ENCODE results near the gene GMDS.

Gene GMDS

DNA sequence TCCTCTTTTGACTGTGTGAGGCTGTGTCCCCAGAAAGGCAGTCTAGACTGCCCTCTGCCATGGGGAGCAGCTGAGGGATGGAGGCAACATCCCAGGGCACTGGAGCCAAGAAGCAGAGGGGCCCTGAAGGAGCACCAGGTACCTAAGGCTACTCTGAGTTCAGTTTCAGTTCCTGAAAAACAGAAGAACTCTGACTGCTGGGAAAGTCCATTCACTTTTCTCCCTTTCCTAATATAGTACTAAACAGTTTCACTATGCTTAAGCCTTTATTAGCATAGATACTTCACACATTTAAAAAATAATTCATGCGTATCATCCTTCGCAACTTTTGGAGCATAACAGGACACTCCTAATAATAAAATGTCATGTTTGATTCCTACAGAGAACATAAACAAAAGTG lies 505.7 kb downstream of the GMDS start:
- DNase-seq (ENCODE audit: low read depth in 2 of 2) = no peak

DNA sequence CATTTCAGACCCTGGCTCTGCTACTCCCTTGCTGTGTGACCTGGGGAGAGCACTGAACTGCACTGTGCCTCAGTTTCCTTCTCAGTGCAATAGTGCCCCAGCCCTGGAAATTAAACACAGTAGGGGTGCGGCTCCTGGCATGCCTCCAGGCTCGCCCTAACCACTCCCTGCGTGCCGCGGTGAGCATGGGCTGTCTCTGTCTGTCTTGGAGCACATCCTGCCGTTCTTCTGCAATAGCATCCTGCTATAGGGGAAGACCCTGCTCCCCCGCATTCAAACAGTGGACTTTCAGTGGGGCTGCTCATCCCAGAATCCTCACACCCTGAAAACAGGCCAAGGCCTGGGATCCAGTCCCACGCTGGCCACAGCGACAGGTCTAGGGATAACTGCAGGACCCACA lies 506.2 kb downstream of the GMDS start:
- no peak for DNase-seq (ENCODE audit: low read depth in 2 of 2)

DNA sequence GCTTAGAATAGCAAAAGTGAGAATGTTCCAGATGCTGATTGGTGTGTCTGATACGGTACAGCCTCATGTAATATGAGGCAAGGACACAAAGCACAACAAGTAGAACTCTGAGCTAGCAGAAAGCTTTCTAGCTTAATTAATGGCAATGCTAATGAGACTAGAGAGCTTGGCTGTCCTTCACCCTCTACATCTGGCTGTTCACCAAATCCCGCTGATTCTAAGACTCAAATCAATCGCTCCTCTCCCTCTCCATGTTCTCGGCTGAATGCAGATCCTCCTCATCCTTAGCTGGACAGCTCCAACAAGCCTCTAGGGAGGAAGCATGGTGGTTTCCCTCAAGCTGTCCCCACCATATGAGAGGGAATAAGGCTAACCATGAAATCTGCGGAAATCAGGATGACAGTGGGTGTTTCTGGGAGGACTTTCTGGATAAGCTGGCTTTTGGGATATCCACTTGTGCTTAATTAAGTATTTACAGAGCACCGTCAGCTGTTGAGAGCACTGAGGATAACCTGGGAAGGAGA lies 506.8 kb downstream of the GMDS start:
- DNase-seq (ENCODE audit: low read depth in 2 of 2) = no peak

DNA sequence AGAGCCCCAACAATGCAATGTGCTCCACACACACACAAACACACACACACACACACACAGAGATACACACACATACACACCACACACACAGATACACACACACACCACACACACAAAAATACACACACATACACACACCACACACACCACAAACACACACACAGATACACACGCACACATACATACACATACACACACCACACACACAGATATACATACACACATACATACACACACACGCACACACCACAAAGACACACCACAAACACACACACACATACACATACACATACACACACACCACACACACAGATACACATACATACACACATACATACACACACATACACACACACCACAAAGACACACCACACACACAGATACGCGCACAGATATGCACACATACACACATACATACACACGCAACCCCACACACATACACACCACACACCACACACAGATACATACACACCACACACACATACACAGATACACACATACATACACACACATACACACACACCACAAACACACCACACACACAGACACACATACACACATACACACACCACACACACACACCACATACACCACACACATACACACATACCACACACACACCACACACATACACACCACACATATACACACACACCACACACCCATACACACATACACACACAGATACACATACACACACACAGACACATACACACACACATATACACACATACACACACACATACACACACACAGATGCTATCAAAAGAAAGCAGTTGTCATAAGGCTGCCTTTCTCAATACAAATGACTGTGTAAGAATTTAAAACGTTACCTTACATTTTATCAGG lies 507.7 kb downstream of the GMDS start:
- no peak for DNase-seq (ENCODE audit: low read depth in 2 of 2)

DNA sequence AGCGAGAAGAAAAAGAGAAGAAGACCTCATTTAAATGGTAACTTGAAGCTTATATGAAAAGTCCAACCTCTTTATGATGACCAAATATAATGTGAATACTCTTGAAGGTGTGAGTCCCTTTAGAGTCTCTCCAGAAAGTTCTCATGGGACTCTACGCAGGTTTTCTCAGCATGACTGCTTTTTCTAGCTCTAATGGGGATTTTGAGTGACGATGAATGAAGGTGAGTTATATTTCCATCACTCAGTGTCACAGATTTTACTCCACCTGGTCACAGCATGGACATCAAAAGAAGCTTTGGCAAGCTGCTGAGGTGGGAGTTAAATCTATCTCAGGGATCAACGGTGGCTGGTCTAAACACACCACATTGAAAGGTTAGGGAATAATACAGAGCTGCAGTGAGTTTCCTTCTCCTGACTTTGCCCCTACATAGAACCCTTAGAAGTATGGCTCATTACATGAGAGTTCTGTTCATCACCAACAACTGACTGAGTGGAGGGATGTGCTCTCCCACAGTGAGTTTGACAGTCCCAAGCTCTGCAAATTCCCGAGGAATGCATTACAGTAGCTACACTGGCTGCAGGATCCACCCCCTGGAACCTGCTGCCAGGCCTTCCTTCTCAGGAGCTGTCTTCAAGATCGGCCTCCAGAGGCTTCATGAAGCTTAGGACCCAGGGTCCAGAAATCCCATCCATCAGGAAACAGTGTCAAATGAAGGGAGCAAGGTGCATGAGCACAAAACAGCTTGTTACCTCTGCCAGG lies 508.9 kb downstream of the GMDS start:
- DNase-seq (ENCODE audit: low read depth in 2 of 2) = no peak

DNA sequence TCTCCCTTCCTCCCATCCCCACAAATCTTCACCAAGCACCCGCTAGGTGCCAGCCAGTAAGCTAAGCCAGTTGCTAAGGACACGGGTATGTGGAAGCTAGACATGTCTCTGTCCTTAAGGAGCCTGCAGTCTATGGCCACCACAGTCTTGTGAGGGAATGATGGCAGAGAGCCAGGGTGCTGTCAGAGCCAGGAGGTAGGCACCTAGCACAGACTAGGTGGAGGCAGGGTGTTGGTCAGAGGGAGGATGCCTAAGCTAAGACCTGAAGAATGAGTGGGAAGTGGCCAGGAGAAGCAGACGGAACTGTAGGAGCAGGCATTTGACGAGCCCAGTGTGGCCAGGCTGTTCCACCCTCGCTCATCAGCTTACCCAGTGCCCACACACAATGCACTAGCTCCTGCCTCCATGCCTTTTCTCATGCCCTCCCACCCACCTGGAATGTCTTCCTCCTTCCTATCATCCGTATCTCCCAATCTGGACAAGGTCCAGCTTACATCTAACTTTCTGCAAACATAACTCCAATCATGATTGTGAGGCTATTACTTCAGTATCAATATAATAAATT lies 510.1 kb downstream of the GMDS start:
- no peak for DNase-seq (ENCODE audit: low read depth in 2 of 2)

DNA sequence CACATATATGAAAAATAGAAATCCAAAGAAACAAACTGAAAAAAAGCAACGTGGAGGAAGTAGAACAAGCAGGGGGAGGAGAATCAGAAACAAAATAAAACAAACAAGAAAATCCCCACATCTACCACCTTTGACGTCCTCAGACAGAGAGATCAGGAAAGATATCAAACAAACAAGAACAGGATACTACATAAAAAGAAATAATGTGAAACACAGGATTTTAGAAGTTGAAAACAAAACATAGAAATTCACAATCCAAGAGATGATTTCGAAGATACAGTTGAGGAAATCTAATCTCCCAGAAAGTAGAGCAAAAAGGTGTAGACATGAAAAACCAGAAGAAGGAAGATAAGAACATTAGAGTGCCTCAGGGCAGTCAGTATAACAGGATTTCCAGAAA lies 514.5 kb downstream of the GMDS start:
- DNase-seq (ENCODE audit: low read depth in 2 of 2) = no peak

DNA sequence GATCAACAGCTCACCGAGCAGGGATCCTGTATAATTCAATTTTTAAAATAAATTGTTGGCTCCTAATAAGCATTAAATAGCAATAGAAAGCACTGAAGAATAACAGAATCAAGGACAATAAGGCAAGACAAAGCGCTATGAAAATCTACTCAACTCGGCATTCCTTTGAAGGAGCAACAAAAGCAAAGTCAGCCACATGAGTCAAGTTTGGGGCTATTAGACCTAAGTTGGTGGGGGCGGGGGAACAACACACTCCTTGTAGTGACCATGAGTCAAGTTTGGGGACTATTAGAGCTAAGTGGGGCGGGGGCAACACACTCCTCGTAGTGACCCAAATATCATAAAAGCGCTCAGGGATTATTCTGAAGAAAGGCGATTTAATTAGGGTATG lies 515.7 kb downstream of the GMDS start:
- no peak for DNase-seq (ENCODE audit: low read depth in 2 of 2)

DNA sequence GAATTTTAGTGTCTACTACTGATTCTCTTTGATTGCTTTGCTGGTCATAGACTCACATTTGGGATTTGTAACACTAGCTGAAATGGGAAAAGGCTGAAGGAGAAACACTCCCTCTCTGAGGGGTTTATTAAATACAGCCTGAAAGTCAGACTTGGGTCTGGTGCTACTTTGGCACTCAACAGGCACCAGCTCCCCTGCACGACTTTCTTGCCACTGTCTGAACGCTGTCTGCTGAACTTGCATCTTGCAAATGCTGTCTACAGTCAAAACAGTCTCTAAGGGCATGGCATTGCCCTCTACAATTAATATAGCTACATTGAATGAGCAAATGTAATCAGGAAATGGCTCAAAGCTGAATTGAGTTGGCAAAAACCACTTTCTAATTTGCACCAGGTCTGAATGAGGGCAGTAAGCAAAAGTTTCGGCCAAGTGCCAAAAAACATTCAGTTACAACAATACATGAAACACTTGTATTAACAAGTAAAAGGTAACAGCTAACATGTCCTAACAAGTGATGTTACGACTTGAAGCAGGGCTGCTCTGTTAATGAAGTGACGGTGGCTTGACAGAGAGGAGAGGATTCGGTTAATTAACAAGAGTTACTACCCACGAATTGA lies 516.2 kb downstream of the GMDS start:
- no peak for DNase-seq (ENCODE audit: low read depth in 2 of 2)

DNA sequence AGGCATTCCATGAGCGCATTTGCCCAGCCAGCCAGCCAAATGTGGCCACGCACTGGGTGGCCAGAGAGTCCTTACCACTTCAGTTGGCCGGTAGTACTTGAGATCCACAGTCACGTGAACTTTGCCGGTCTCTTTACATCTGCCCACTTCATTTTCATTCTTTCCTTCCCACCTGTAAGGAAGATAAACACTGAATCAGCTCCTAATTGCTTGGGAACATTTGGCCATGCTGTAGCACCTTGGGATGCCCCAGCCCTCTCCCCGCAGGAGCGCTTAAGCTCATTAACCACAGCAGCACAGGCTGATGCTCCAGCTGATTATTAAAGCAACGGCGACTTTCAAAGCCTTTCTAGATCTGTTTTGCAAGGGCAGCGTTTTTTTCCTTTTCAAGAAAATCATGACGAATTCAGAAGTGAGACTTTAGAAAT lies 519.0 kb downstream of the GMDS start:
- DNase-seq (ENCODE audit: low read depth in 2 of 2) = no peak

DNA sequence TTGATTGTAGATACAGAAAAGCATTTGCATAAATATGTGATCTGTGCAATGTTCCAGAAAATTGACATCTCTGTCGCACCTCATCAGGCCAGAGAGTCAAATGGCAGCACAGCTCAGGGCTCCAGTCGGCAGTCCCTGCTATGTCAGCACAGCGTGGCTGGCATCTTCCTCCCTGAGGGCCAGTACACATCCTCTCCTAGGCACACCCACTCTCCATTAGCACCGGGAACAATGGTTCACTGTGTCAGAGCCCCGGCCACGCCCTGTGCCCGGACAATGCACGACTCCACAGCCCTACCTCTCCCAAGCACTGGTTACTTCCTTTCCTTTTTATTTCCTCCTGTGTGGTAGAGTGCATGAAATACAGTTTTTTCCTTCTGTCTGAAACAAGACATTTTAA lies 520.8 kb downstream of the GMDS start:
- DNase-seq (ENCODE audit: low read depth in 2 of 2) = no peak

DNA sequence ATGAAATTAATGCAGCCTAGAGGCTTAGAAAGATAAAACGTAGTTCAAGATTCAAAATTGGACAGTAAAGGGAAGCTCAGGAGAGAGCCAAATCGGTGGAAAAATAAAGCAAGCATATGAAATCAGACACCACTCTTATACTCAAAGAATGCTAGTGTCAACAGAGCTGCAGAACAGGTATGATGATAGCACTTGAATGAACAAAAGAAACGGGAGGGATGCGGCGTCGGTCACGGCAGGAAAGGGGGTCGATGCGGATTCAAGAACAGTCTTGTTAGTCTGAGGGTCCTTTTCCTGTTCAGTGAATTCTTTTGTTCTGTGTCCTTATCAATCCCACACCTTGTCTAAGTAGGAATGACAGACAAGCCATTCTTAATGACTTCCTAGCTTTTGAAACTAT lies 521.3 kb downstream of the GMDS start:
- DNase-seq (ENCODE audit: low read depth in 2 of 2) = no peak

DNA sequence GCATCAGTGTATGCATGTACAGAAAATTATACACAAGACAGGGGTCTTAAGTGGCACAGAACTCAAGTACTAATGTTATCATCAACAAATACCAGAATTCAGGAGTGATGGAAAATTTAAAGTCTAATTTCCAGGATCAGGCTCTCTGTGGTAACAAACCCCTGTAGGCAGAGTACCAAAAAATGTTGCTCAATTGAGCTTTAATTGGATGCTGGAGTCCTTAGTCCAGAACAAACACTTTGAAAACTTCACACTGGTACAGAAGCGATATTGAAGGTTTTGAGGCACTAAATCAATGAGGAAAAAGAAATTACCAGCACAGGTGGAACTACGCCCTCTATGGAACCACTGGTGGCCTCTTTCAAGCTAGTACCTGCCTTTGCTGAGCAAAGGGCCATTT lies 522.6 kb downstream of the GMDS start:
- DNase-seq (ENCODE audit: low read depth in 2 of 2) = no peak

DNA sequence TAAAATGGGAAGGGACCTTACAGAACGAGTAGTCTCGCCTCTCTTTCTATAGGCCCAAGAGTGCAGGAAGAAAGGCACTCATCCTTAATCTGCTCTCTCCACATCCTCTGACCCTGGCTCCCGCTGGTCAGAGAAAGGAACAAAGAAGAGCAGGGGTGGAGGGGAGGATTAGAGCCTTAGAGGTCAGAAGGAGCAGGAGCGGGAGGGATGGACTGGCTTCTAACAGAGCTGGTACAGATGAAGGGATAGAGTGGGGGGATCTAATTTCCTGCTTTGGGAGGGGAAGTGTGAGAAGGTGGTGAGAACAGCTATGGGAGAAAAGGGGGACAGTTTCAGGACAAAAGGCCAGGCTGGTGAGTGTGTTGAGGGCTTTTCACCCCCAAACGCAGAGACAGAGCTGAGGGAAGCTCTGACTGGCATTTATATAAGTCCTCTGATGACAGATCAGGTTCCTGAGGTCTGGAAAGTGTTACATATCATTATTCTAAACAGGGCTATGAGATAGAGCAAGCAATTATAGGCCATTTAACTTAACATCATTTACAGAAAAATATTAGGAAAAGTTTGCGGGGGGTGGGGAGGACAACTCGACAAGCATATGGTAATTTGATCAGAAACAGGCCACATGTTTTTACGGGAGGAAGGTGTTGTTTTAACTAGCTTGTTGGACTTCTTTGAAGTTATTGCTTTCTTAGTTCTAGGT lies 524.6 kb downstream of the GMDS start:
- no peak for DNase-seq (ENCODE audit: low read depth in 2 of 2)

DNA sequence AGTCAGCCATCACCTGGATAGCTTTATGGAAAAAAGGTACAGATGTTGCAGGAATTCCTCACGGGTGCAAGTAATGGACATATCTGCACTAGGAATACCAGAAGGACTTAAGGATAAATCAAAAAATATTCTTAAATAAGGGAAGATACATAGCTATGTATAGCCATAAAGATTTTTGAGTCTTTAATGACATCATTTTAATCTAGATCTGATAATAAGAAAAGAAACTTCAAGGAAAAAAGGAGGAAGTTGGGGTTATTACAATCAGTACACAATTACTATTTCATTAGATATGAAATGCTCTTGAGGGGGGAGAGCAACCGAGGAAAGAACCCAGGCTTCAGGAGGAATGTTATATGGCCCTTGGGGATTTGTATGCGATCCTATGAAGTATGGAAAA lies 525.5 kb downstream of the GMDS start:
- DNase-seq (ENCODE audit: low read depth in 2 of 2) = no peak

DNA sequence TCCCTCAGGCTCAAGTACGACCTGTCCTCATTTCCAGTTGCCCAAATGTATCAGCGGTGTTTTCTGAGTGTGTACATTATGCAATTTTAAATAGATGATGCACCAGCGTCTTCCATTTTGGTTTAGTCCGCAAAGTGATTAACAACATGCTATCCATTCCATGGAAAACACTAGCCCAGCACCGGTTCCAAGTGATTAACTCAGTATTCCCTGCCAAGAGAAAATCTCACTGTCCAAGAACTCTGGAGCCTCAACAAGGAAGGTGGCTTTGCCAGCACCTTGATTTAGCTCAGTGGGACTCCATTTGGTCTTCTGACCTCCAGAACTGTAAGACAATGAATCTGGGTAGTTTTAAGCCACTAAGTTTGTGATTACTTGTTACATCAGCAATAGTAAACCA lies 528.5 kb downstream of the GMDS start:
- DNase-seq (ENCODE audit: low read depth in 2 of 2) = no peak

DNA sequence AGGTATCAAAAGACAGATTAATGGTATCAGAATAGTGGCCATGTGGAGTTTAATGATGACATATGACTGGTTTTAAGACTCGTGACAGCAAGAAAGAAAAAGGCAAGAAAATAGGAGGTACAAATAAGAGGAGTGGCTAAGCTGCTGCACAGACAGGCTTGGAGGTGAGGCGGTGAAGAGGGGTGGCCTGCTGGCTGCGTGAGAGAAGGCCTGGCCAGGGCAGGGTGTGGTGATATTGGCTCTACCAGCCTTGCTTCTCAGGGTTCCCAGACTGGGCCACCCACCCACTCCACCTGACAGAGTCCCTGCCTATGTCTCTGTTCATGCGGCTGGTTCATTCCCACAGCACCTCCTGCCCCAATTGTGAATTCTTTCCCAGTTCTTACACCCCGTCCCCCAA lies 529.0 kb downstream of the GMDS start:
- no peak for DNase-seq (ENCODE audit: low read depth in 2 of 2)

DNA sequence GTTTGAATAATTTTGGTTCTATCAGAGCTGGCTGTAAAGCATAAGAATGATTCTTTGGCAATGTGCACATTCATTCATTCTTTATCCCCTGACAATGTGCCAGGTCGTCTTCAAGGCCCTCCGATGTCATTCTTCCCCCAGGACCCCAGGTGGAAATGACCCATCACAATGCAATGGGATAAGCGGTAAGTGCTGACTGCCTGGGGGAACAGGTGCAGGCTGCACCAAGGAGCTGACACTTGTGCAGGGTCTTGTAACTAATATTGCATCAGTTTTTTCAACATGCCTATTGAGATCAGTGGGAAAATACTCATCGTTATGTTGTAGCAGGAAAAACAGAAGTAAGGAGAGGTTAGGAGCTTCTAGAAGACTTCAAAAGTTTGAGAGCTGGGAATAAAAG lies 530.1 kb downstream of the GMDS start:
- DNase-seq (ENCODE audit: low read depth in 2 of 2) = no peak

DNA sequence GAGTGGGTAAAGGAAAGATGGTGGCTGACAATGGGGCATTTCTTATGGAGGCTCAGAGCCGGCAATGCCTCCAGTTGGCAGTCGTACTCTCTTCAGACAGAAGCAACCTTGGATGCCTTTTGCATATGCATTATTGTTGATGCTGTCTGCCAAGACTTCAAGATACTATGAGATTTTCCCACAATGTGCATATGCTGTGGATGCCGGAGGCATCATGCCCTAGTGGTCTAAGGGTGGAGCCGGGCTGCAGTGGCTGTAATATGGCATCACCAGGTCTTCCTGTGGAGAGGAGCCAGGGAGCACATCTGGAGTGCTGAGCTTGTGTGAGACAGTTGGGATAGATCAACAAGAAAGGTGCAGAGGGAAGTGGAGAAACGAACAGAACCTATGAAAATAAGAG lies 530.8 kb downstream of the GMDS start:
- no peak for DNase-seq (ENCODE audit: low read depth in 2 of 2)

DNA sequence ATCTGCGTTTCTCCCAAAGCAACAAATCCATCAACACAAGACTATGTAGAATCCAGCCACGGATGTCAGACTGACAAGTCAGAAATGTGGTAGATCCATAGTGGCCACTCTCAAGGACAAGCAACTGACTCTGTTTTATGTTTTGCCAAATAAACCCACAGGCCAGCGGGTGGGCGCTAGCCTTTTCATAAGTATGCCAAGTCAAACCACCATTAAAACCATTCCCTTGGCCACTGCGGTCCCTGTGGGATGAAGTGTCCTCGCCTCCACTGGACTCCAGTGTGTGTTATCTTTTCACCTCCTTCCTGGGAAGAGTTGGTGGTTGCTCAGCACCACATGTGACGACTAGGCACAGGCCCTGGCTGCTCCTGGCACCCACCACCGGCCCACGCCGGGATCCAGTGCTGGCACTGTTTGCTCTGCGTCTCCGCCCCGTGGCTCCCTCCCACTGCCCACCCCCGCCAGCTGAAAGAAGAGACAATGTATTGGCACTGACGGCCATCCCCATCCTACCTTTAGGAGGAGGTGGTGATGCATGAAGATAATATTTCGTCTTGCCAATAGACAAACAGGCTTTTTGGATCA lies 532.3 kb downstream of the GMDS start:
- DNase-seq (ENCODE audit: low read depth in 2 of 2) = no peak

DNA sequence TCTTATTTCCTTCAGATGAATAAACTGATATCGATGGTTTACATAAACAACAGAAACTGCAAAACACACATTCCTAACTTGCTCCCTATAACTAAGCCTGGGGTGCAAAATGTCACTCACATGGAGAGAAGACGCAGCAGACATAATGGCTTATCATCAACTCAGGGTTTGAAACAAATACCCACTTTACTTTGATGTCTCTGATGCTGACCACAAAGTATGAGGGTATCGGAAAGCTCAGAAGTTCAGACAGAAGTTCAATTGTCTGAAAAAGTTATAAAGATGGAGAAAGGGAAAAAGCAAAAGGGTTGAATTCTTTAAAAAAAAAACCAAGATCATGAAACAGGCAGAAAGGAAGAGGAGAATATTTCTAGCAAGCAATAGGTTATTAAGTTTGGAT lies 533.0 kb downstream of the GMDS start:
- DNase-seq (ENCODE audit: low read depth in 2 of 2) = no peak

Measured in stimulated activated CD4-positive, alpha-beta T cell treated with anti-CD3 and anti-CD28 coated beads, Interleukin-12 subunit alpha, Interleukin-12 subunit beta, amount 100 ng/mL, for 24 hours (primary cell).